HG02840 (cell line): Measurements from ENCODE around the gene CREB5.
A peak's percentile ranks its signal among the peaks of the same experiment; 100 is the strongest.

Experiments
- ATAC-seq: cut with Tn5 transposase; IDR thresholded peaks from one replicate; pipeline ENCODE4 v1.9.1; 2021; ENCODE audit warnings: mild to moderate bottlenecking, moderate library complexity, moderate number of reproducible peaks; ENCODE audit not compliant: unreplicated experiment, low FRiP score

CREB5 gene

GRCh38 chr7:28695300-28696295 lies 283.3 kb downstream of the CREB5 start:
- no peak for ATAC-seq

- no peak for ATAC-seq
Measured at GRCh38 chr7:28697913-28698563, 285.7 kb downstream of the CREB5 start.

GRCh38 chr7:28698840-28699239 lies 286.5 kb downstream of the CREB5 start:
- no peak for ATAC-seq

GRCh38 chr7:28700096-28700495 lies 287.8 kb downstream of the CREB5 start:
- ATAC-seq = no peak

GRCh38 chr7:28700790-28701203 lies 288.5 kb downstream of the CREB5 start:
- no peak for ATAC-seq

- ATAC-seq = no peak
Measured at GRCh38 chr7:28701731-28702130, 289.4 kb downstream of the CREB5 start.

- no peak for ATAC-seq
Measured at GRCh38 chr7:28702171-28702570, 289.9 kb downstream of the CREB5 start.

- ATAC-seq = no peak
Measured at GRCh38 chr7:28703037-28703765, 290.9 kb downstream of the CREB5 start.

- ATAC-seq = no peak
Measured at GRCh38 chr7:28704706-28705105, 292.4 kb downstream of the CREB5 start.

GRCh38 chr7:28705350-28705749 lies 293.0 kb downstream of the CREB5 start:
- peak; percentile 77 for ATAC-seq

GRCh38 chr7:28706584-28706983 lies 294.3 kb downstream of the CREB5 start:
- no peak for ATAC-seq

GRCh38 chr7:28707291-28707690 lies 295.0 kb downstream of the CREB5 start:
- ATAC-seq = no peak

GRCh38 chr7:28708033-28708951 lies 296.0 kb downstream of the CREB5 start:
- ATAC-seq = no peak

- ATAC-seq = no peak
Measured at GRCh38 chr7:28709748-28710147, 297.4 kb downstream of the CREB5 start.

GRCh38 chr7:28711114-28711513 lies 298.8 kb downstream of the CREB5 start:
- ATAC-seq = no peak

GRCh38 chr7:28714459-28715120 lies 302.3 kb downstream of the CREB5 start:
- ATAC-seq = no peak

GRCh38 chr7:28717445-28718054 lies 305.2 kb downstream of the CREB5 start:
- no peak for ATAC-seq

- ATAC-seq = no peak
Measured at GRCh38 chr7:28718055-28718481, 305.8 kb downstream of the CREB5 start.

GRCh38 chr7:28718545-28718944 lies 306.2 kb downstream of the CREB5 start:
- ATAC-seq = no peak
